Stomach (tissue), 9 donors: ENCODE data around the gene TEX51. TPM values are rescaled to one million over a fixed set of nuclear protein-coding genes. Genes with fewer than 3 reads are reported as not detected.

Source experiments
- DNase-seq, 2 donors: peaks; one replicate each; pipeline versions ENCODE4 v3.0.0 to v3.0.0-alpha.2; 2013 to 2019
- H3K27ac ChIP-seq, 5 donors: fragments of 200-600 bp in 4 of 5; sonication (generic) in 4 of 5; one replicate each; pipeline ENCODE4 v1.5.1; 2013 to 2019; ENCODE audit warnings: mild to moderate bottlenecking in 1 of 5, moderate library complexity in 1 of 5
- H3K27me3 ChIP-seq, 3 donors: fragments of 200-600 bp; sonication (generic); one replicate each; pipeline ENCODE4 v1.5.1; 2017 to 2019; ENCODE audit warnings: mixed run types in 1 of 3
- H3K36me3 ChIP-seq, 4 donors: fragments of 200-600 bp; sonication (generic); 1 replicate in 3 of 4; 2 replicates in 1 of 4; pipeline ENCODE4 v1.5.1; 2016 to 2019
- H3K4me1 ChIP-seq, 4 donors: fragments of 200-600 bp; sonication (generic); one replicate each; pipeline ENCODE4 v1.5.1; 2016 to 2019
- H3K4me3 ChIP-seq, 4 donors: fragments of 200-600 bp; sonication (generic) in 3 of 4; one replicate each; pipeline ENCODE4 v1.5.1; 2016 to 2019; ENCODE audit warnings: mild to moderate bottlenecking in 1 of 4
- H3K9me3 ChIP-seq, 4 donors: fragments of 200-600 bp; sonication (generic); one replicate each; pipeline ENCODE4 v1.5.1; 2016 to 2019
- EP300 ChIP-seq: sonication (generic); formaldehyde crosslinking; IDR thresholded peaks from one replicate; pipeline ENCODE4 v1.6.1; 2017; ENCODE audit warnings: antibody characterized with exemption
- POLR2A ChIP-seq, 4 donors: fragments of 450-650 bp; IDR thresholded peaks; one replicate each; pipeline ENCODE4 v1.6.1; 2016; ENCODE audit warnings: antibody characterized with exemption in 4 of 4, control low read depth in 2 of 4, mild to moderate bottlenecking in 1 of 4, moderate library complexity in 1 of 4
- POLR2AphosphoS5 ChIP-seq, 3 donors: sonication (generic); formaldehyde crosslinking; IDR thresholded peaks; one replicate each; pipeline ENCODE4 v1.6.1; 2016; ENCODE audit warnings: antibody characterized with exemption in 3 of 3
- WGBS, 5 donors: extraction: QIAGEN DNeasy Blood & Tissue Kit in 3 of 5; methylation state at CpG; one replicate each; pipeline versions ENCODE4 v1.1.5 to v1.1.7; 2013 to 2018; 5-methylcytosine and 5-hydroxymethylcytosine counted together
- intact Hi-C: fragments of 100-400 bp; cut with DNase I; formaldehyde crosslinking; loops from one replicate; pipeline ENCODE4 v1.15.1; 2023; ENCODE audit warnings: low total_unique reads
- polyA plus RNA-seq, 3 donors: library from polyadenylated mRNA; stranded (reverse); fragments of 200-250 nt; gene quantifications; one replicate each; pipeline ENCODE4 v1.2.3, GENCODE V29; 2013
- total RNA-seq, 5 donors: library from RNA; depleted of rRNA; stranded (reverse); fragments of >200 nt; gene quantifications; one replicate each; pipeline versions ENCODE4 v1.1.0 to v1.2.3, GENCODE V29; 2014 to 2016
- TF ChIP-seq, protein P1 (sequence below), 7 experiments: fragments of 450-650 bp in 4 of 7; fragments of 200-600 bp in 3 of 7; sonication (generic) in 3 of 7; IDR thresholded peaks; one replicate each; pipeline ENCODE4 v1.5.1; 2016 to 2019; ENCODE audit warnings: antibody characterized with exemption in 7 of 7, control low read depth in 2 of 7, mild to moderate bottlenecking in 1 of 7
- donor health status: healthy with polysubstance abuse.
- donor health status: Bipolar disorder and iron deficiency.
- donor health status: healthy.

TEX51 gene
- total and polyA plus RNA-seq, 8 donors: not detected

- no peak overlapping the region for H3K4me3 ChIP-seq
- H3K4me1 ChIP-seq: peaks cover 0 to 10% (median 0%) of the 10 kb centered on the region in 4 donors
- 35 to 49% (median 41%) methylated on average over 10 of the region's 10 CpGs for WGBS, 5 donors
- no peaks in the 10 kb centered on the region for H3K36me3 ChIP-seq
- intact Hi-C loops: no loop called here
- H3K27ac ChIP-seq: no peak overlapping the region
- DNase-seq: peak in 1 of 2 donors; percentile 51
- H3K9me3 ChIP-seq: peaks cover 0 to 12% (median 6%) of the 10 kb centered on the region in 4 donors
- TF ChIP-seq POLR2AphosphoS5 (IDR thresholded peaks at IDR 0.05) (no peak), POLR2A (IDR thresholded peaks at IDR 0.05) (no peak), EP300 (no peak)
- TF ChIP-seq, protein P1, sequence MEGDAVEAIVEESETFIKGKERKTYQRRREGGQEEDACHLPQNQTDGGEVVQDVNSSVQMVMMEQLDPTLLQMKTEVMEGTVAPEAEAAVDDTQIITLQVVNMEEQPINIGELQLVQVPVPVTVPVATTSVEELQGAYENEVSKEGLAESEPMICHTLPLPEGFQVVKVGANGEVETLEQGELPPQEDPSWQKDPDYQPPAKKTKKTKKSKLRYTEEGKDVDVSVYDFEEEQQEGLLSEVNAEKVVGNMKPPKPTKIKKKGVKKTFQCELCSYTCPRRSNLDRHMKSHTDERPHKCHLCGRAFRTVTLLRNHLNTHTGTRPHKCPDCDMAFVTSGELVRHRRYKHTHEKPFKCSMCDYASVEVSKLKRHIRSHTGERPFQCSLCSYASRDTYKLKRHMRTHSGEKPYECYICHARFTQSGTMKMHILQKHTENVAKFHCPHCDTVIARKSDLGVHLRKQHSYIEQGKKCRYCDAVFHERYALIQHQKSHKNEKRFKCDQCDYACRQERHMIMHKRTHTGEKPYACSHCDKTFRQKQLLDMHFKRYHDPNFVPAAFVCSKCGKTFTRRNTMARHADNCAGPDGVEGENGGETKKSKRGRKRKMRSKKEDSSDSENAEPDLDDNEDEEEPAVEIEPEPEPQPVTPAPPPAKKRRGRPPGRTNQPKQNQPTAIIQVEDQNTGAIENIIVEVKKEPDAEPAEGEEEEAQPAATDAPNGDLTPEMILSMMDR (IDR thresholded peaks at IDR 0.05): no peak
- peaks cover 0 to 15% (median 0%) of the 10 kb centered on the region in 3 donors for H3K27me3 ChIP-seq
These were observed 10.1 kb downstream of the TEX51 start for GRCh38 chr2:126908721-126909177.

- intact Hi-C loops: no loop called here
- Histone ChIP-seq H3K4me3 (no peak overlapping the region), H3K27me3 (peaks cover 0 to 15% (median 0%) of the 10 kb centered on the region in 3 donors), H3K4me1 (peaks cover 0 to 10% (median 0%) of the 10 kb centered on the region in 4 donors), H3K9me3 (peaks cover 0 to 6% (median 2%) of the 10 kb centered on the region in 4 donors), H3K36me3 (no peaks in the 10 kb centered on the region), H3K27ac (no peak overlapping the region)
- WGBS, 5 donors: 47 to 74% (median 58%) methylated on average over 6 of the region's 6 CpGs
- no peak for TF ChIP-seq POLR2A (IDR thresholded peaks at IDR 0.05)
- TF ChIP-seq POLR2AphosphoS5 (IDR thresholded peaks at IDR 0.05): no peak
- TF ChIP-seq, protein P1 (IDR thresholded peaks at IDR 0.05): no peak
- TF ChIP-seq EP300: no peak
- no peak for DNase-seq
These were observed 10.7 kb downstream of the TEX51 start for GRCh38 chr2:126909366-126909765.

GRCh38 chr2:126909781-126910180 lies 11.1 kb downstream of the TEX51 start:
- intact Hi-C loops: no loop called here
- DNase-seq: no peak
- WGBS, 5 donors: 71 to 81% (median 75%) methylated on average over 3 of the region's 3 CpGs

DNA sequence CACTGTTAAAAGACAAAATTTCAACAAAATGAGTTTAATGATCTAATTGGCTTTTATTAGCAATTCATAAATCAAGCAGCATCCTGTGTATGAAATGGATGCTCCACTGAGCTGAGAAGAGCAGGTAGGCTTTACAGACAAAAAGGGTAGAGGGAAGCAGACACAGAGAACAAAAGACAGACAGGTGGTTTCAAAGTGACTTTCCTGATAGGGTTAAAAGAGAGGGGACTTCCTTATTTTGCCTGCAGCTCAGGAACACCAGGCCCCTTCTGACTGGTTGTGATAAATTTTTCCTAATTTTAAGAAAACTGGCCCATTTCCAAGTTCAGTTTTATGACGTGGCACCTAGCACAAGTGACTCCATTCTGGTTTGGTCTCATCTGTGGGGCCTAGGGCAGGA lies 11.9 kb downstream of the TEX51 start:
- peaks cover 0 to 11% (median 0%) of the 10 kb centered on the region in 3 donors for H3K27me3 ChIP-seq
- H3K4me3 ChIP-seq: no peak overlapping the region
- WGBS, 5 donors: 35 to 57% (median 38%) methylated on average over 1 of the region's 1 CpG
- intact Hi-C loops: no loop called here
- H3K4me1 ChIP-seq: peaks cover 0 to 10% (median 0%) of the 10 kb centered on the region in 4 donors
- no peak overlapping the region for H3K27ac ChIP-seq
- no peaks in the 10 kb centered on the region for H3K36me3 ChIP-seq
- DNase-seq: no peak
- no peak for TF ChIP-seq EP300
- TF ChIP-seq POLR2A (IDR thresholded peaks at IDR 0.05): no peak
- no peak for TF ChIP-seq POLR2AphosphoS5 (IDR thresholded peaks at IDR 0.05)
- TF ChIP-seq, protein P1 (IDR thresholded peaks at IDR 0.05): no peak
- H3K9me3 ChIP-seq: no peaks in the 10 kb centered on the region

More at GRCh38 chr2:126909781-126910180, 11.1 kb downstream of the TEX51 start:
- peaks cover 0 to 2% (median under 1%) of the 10 kb centered on the region in 4 donors for H3K9me3 ChIP-seq
- peaks cover 0 to 10% (median 0%) of the 10 kb centered on the region in 4 donors for H3K4me1 ChIP-seq
- TF ChIP-seq, protein P1 (IDR thresholded peaks at IDR 0.05): no peak
- TF ChIP-seq POLR2A (IDR thresholded peaks at IDR 0.05) (no peak), EP300 (no peak), POLR2AphosphoS5 (IDR thresholded peaks at IDR 0.05) (no peak)
- no peak overlapping the region for H3K4me3 ChIP-seq
- no peaks in the 10 kb centered on the region for H3K36me3 ChIP-seq
- no peak overlapping the region for H3K27ac ChIP-seq
- H3K27me3 ChIP-seq: peaks cover 0 to 15% (median 0%) of the 10 kb centered on the region in 3 donors
